PC-3 (cell line): ENCODE data around the gene C21orf91. TPM values are rescaled to one million over a fixed set of nuclear protein-coding genes. Genes with fewer than 3 reads are reported as not detected.

Source experiments
- ATAC-seq: fragments of 200-7000 bp; cut with Tn5 transposase; 2 replicates; pipeline ENCODE4 v1.9.1; 2020; ENCODE audit warnings: mild to moderate bottlenecking, moderate library complexity
- BruUV-seq: library from RNA; stranded (reverse); fragments of 400-500 nt; replicated peaks from 2 replicates; lab custom pipeline; 2021; lab: Mats Ljungman, UMichigan
- CTCF ChIA-PET: fragments of 300-600 bp; sonication (Branson Sonifier 250); formaldehyde crosslinking; loops from one replicate; lab custom pipeline; 2022; ENCODE audit warnings: antibody characterized with exemption; lab: Charles Lee
- POLR2A ChIA-PET: fragments of 300-600 bp; sonication (Branson Sonifier 250); formaldehyde crosslinking; loops from one replicate; lab custom pipeline; 2022; ENCODE audit warnings: antibody characterized with exemption; ENCODE audit not compliant: unreplicated experiment; lab: Charles Lee
- DNase-seq: peaks from one replicate; pipeline ENCODE4 v3.0.0-alpha.2; 2015
- H2AFZ ChIP-seq: fragments of 300-600 bp; sonication (generic); 2 replicates; pipeline ENCODE4 v1.6.0; 2016; ENCODE audit warnings: antibody characterized with exemption, low read length
- H3F3A ChIP-seq: fragments of 300-600 bp; sonication (generic); one replicate; pipeline ENCODE4 v1.6.0; 2017; ENCODE audit warnings: antibody characterized with exemption, low read length, control low read depth, mild to moderate bottlenecking; ENCODE audit not compliant: unreplicated experiment
- H3K27ac ChIP-seq: fragments of 300-600 bp; sonication (generic); 2 replicates; pipeline ENCODE4 v1.5.1; 2016; ENCODE audit warnings: mild to moderate bottlenecking, low read length
- H3K27me3 ChIP-seq: fragments of 300-600 bp; sonication (generic); 2 replicates; pipeline ENCODE4 v1.6.1; 2016; ENCODE audit warnings: low read length, mixed read lengths
- H3K36me3 ChIP-seq: fragments of 300-600 bp; sonication (generic); 2 replicates; pipeline ENCODE4 v1.6.1; 2016; ENCODE audit warnings: low read depth, mixed run types, low read length, mixed read lengths
- H3K4me1 ChIP-seq: fragments of 300-600 bp; sonication (generic); 2 replicates; pipeline ENCODE4 v1.5.1; 2016; ENCODE audit warnings: low read length; ENCODE audit not compliant: insufficient read depth
- H3K4me2 ChIP-seq: fragments of 300-600 bp; sonication (generic); 2 replicates; pipeline ENCODE4 v1.6.0; 2016; ENCODE audit warnings: low read length
- H3K4me3 ChIP-seq: fragments of 300-600 bp; sonication (generic); 2 replicates; pipeline ENCODE4 v1.5.1; 2016; ENCODE audit warnings: mild to moderate bottlenecking, low read length, mixed read lengths
- H3K79me2 ChIP-seq: fragments of 300-600 bp; sonication (generic); 2 replicates; pipeline ENCODE4 v1.6.1; 2017; ENCODE audit warnings: low read length, mixed read lengths
- H3K9ac ChIP-seq: fragments of 300-600 bp; sonication (generic); 2 replicates; pipeline ENCODE4 v1.6.0; 2016; ENCODE audit warnings: mild to moderate bottlenecking, low read length
- H3K9me2 ChIP-seq: fragments of 300-600 bp; sonication (generic); replicated peaks from 2 replicates; pipeline ENCODE4 v1.6.1; 2016; ENCODE audit warnings: mixed run types, low read length, mixed read lengths
- H3K9me3 ChIP-seq: fragments of 300-600 bp; sonication (generic); 2 replicates; pipeline ENCODE4 v1.6.1; 2016; ENCODE audit warnings: low read length, mixed read lengths
- H4K20me1 ChIP-seq: fragments of 300-600 bp; sonication (generic); 2 replicates; pipeline ENCODE4 v1.6.1; 2016; ENCODE audit warnings: low read length, mixed read lengths
- CTCF ChIP-seq: fragments of 300-600 bp; sonication (generic); conservative IDR thresholded peaks from 2 replicates; pipeline ENCODE4 v1.5.1; 2017; ENCODE audit warnings: antibody characterized with exemption, low read depth, mild to moderate bottlenecking, low read length
- EZH2 ChIP-seq: fragments of 300-600 bp; sonication (generic); IDR thresholded peaks from one replicate; pipeline ENCODE4 v1.6.1; 2017; ENCODE audit warnings: antibody characterized with exemption, mild to moderate bottlenecking, low read length; ENCODE audit not compliant: unreplicated experiment
- EZH2phosphoT487 ChIP-seq: fragments of 300-600 bp; sonication (generic); IDR thresholded peaks from 2 replicates; pipeline ENCODE4 v1.6.1; 2018; ENCODE audit warnings: mild to moderate bottlenecking, antibody characterized with exemption, low read length, borderline replicate concordance
- intact Hi-C: fragments of 100-400 bp; cut with micrococcal nuclease; formaldehyde crosslinking; loops from 2 replicates; pipeline ENCODE4 v1.9.0; 2023
- total RNA-seq: library from RNA; depleted of rRNA; stranded (reverse); fragments of >200 nt; gene quantifications from 2 replicates; pipeline ENCODE4 v1.2.3, GENCODE V29; 2014

C21orf91 gene
- total RNA-seq, 1 experiment from 2014 or later = 7.7 TPM

GRCh38 chr21:17746920-17747319, 72.2 kb downstream of the C21orf91 start:
- POLR2A ChIA-PET = no interaction called here

GRCh38 chr21:17745086-17745485, 74.1 kb downstream of the C21orf91 start:
- no TSS peak for BruUV-seq
- no peak for DNase-seq
- TF ChIP-seq EZH2phosphoT487 (no peak), EZH2 (no peak), CTCF (no peak)
- Histone ChIP-seq H3K27me3 (no peaks in the 10 kb centered on the region), H3F3A (no peaks in the 10 kb centered on the region), H3K4me1 (peaks cover 13% of the 10 kb centered on the region; the same call in 1 of the 2 replicates), H3K79me2 (no peaks in the 10 kb centered on the region), H3K9me3 (no peaks in the 10 kb centered on the region), H3K4me2 (no peak overlapping the region), H3K4me3 (no peak overlapping the region), H4K20me1 (no peaks in the 10 kb centered on the region), H3K36me3 (no peaks in the 10 kb centered on the region), H3K9me2 (no peaks in the 10 kb centered on the region), H3K9ac (no peak overlapping the region), H2AFZ (no peak overlapping the region), H3K27ac (no peak overlapping the region)
- CTCF ChIA-PET = no interaction called here
- intact Hi-C loops = no loop called here
- ATAC-seq = no peak
- POLR2A ChIA-PET = no interaction called here

More at GRCh38 chr21:17746920-17747319, 72.2 kb downstream of the C21orf91 start:
- Histone ChIP-seq H3K9ac (no peak overlapping the region), H3F3A (no peaks in the 10 kb centered on the region), H3K27ac (no peak overlapping the region), H3K4me2 (no peak overlapping the region), H4K20me1 (no peaks in the 10 kb centered on the region), H3K4me3 (no peak overlapping the region), H3K4me1 (peaks cover 11% of the 10 kb centered on the region; the same call in 1 of the 2 replicates), H3K9me2 (no peaks in the 10 kb centered on the region), H2AFZ (no peak overlapping the region), H3K9me3 (no peaks in the 10 kb centered on the region), H3K27me3 (no peaks in the 10 kb centered on the region), H3K36me3 (no peaks in the 10 kb centered on the region), H3K79me2 (no peaks in the 10 kb centered on the region)
- intact Hi-C loops = no loop called here
- no peak for DNase-seq
- no peak for ATAC-seq
- no peak for TF ChIP-seq EZH2
- TF ChIP-seq EZH2phosphoT487 = no peak
- no peak for TF ChIP-seq CTCF
- BruUV-seq = no TSS peak
- CTCF ChIA-PET = no interaction called here

- CTCF ChIA-PET = no interaction called here
- no TSS peak for BruUV-seq
These were observed 76.1 kb downstream of the C21orf91 start for GRCh38 chr21:17742940-17743592.

More at GRCh38 chr21:17742940-17743592, 76.1 kb downstream of the C21orf91 start:
- no peaks in the 10 kb centered on the region for H3K27me3 ChIP-seq
- H3K9ac ChIP-seq = no peak overlapping the region
- H3K4me1 ChIP-seq = peaks cover 18% of the 10 kb centered on the region
- no peak overlapping the region for H3K27ac ChIP-seq
- H3K79me2 ChIP-seq = no peaks in the 10 kb centered on the region
- POLR2A ChIA-PET = no interaction called here
- intact Hi-C loops = no loop called here
- no peak overlapping the region for H3K4me2 ChIP-seq
- no peak for ATAC-seq
- no peaks in the 10 kb centered on the region for H3F3A ChIP-seq
- H2AFZ ChIP-seq = no peak overlapping the region
- no peak overlapping the region for H3K4me3 ChIP-seq
- H3K36me3 ChIP-seq = no peaks in the 10 kb centered on the region
- DNase-seq = no peak
- H3K9me2 ChIP-seq = no peaks in the 10 kb centered on the region
- no peaks in the 10 kb centered on the region for H3K9me3 ChIP-seq
- H4K20me1 ChIP-seq = no peaks in the 10 kb centered on the region
- TF ChIP-seq EZH2phosphoT487 (no peak), CTCF (no peak)
